Fibroblast of mammary gland (primary cell): ENCODE results near the gene CA10.
A peak's percentile ranks its signal among the peaks of the same experiment; 100 is the strongest.

Experiments used
- DNase-seq: peaks from one replicate; pipeline ENCODE4 v3.0.0-alpha.2; 2010; ENCODE audit warnings: low read depth
- H3K4me3 ChIP-seq: 2 replicates; pipeline ENCODE4 v1.5.1; 2011; ENCODE audit warnings: low read depth, mild to moderate bottlenecking, low read length, moderate library complexity; ENCODE audit not compliant: control insufficient read depth
- TF ChIP-seq, protein P1 (sequence below): conservative IDR thresholded peaks from 2 replicates; pipeline ENCODE4 v1.5.1; 2011; ENCODE audit warnings: low read depth, low read length, inconsistent platforms; ENCODE audit not compliant: control insufficient read depth, insufficient read depth

CA10 gene

DNA sequence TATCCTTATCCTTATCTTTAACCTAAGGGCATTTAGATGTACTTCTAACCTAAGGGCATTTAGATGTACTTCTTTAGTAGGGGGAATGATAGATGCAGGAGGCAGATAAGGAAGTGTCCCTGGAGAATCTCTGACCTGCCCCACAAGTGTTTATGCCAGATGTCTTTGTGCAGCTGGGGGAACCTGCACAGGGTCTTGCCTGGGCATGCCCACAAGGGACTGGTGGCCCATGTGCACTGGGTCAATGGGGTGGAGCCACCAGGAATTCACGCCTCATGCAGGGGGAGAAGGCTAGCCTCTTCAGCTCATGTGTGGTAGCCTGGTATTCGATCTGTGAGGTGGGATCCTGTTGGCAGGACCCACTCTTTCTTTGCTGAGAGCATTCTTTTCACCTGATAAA is 38.0 kb downstream of the CA10 start:
- TF ChIP-seq, protein P1, sequence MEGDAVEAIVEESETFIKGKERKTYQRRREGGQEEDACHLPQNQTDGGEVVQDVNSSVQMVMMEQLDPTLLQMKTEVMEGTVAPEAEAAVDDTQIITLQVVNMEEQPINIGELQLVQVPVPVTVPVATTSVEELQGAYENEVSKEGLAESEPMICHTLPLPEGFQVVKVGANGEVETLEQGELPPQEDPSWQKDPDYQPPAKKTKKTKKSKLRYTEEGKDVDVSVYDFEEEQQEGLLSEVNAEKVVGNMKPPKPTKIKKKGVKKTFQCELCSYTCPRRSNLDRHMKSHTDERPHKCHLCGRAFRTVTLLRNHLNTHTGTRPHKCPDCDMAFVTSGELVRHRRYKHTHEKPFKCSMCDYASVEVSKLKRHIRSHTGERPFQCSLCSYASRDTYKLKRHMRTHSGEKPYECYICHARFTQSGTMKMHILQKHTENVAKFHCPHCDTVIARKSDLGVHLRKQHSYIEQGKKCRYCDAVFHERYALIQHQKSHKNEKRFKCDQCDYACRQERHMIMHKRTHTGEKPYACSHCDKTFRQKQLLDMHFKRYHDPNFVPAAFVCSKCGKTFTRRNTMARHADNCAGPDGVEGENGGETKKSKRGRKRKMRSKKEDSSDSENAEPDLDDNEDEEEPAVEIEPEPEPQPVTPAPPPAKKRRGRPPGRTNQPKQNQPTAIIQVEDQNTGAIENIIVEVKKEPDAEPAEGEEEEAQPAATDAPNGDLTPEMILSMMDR, result no peak
- no peak overlapping the region for H3K4me3 ChIP-seq
- no peak for DNase-seq

DNA sequence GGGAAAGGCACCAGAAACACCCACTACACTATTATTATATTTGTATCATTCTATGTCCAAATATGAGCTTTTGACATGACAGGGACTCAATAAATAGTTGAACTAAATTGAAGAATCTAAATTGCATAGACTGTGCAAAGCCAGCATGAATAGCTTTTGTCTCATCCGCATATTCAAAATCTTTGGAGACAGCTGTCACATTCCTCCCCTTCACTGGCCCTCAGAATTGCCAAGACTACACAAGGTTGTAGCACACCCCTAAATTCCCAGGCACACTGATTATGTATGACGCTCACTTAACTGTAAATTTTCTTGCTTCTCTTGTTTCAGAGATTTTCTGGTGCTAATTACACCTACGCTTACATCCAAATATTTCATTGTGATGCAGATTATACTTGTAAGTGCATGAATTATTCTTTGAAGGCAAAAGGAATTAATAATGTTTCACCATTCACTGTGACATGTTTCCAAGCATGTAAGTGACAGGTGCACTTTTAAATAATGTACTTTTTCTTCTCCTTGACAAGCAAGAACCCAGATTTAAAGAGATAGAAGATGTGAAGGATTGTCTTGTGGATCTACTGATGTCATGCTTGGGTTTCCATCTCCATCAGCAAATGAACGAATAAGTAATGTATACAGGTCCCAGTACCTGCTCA is 47.5 kb downstream of the CA10 start:
- no peak overlapping the region for H3K4me3 ChIP-seq
- no peak for DNase-seq
- TF ChIP-seq, protein P1, result no peak

DNA sequence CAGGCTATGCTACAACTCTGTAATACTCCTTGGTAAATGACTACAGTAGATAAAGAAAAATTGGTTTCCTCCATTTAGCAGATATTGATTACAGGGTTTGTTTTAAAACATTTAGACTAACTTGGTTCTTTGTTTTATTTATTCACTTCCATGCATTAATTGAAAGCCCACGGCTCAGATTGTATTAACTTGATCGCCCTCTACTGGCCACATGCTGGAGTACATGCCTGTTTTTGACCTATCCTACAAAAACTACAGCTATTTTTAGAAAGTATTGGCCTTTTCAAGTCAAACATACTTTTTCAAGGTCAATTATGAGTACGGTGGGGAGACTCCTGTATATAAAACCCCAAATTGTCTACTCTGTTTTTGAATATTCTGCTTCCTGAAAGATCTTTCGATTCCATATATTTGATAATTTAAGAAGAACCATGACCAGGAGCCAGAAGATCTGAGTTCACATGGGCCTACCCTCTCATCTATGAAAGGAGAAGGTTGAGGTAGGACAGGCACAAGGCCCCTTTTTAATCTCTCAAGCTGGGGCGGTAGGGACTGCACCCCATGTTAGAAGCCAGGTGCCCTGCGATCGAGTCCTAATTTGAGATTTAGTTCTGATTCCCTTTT is 51.8 kb downstream of the CA10 start:
- TF ChIP-seq, protein P1, result peak; percentile 76
- H3K4me3 ChIP-seq, result no peak overlapping the region
- peak; percentile 46 for DNase-seq

DNA sequence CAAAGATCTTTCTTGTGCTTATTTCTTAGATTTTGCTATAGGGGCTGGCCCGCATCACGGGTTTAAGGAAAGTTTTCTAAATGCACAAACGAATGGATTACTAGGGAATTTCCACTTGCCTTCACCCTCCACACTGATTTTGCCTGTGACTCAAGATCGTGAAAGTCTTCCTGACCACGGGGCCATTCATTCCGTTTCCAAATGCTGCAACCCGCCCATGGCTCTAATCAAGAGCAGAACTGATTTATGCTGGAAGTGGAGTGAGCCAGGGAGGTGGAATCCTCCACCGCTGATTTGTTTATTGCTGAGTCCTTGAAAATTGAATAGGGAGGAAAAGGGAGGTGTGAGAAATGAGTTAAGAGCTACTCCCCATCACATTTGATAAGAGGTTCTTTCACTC is 52.4 kb downstream of the CA10 start:
- TF ChIP-seq, protein P1, result no peak
- no peak for DNase-seq
- H3K4me3 ChIP-seq, result no peak overlapping the region

DNA sequence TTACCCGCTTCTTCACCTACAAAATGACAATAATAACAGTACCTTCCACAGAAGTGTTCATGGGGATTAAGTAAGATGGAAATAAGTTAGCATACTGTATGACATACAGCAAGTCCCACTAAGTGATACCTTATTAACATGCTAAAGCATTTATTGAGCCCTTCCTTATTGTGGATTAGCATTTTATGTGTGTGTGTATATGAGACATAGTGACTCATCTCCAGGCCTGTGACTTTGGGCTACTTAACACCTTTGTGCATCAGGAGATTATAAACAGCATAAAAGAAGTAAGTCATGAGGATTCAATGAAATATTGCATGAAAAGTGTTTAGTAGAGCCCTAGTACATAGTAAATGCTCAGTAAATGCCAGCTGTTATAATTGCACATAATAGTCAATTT is 52.9 kb downstream of the CA10 start:
- peak; percentile 6 for DNase-seq
- no peak overlapping the region for H3K4me3 ChIP-seq
- TF ChIP-seq, protein P1, result no peak

DNA sequence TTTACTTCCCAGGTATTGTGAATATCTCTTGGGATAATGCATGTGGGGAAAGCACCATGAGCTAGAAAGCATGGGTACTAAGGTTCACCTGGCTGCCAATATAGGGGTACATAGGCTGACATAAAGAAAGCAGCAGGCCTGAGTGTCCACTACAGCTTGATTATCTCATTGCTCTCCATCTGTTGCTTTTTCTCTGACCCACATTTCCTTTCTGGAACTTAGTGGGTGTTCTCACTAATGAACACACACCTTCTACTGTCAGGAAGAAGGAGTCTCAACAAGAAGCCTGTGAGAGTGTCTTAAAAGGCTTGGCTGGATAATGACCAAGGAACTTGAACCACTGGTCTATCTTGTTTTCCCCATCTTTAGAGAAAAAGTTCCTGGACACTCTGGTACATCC is 62.5 kb downstream of the CA10 start:
- no peak for DNase-seq
- no peak overlapping the region for H3K4me3 ChIP-seq
- TF ChIP-seq, protein P1, result no peak

DNA sequence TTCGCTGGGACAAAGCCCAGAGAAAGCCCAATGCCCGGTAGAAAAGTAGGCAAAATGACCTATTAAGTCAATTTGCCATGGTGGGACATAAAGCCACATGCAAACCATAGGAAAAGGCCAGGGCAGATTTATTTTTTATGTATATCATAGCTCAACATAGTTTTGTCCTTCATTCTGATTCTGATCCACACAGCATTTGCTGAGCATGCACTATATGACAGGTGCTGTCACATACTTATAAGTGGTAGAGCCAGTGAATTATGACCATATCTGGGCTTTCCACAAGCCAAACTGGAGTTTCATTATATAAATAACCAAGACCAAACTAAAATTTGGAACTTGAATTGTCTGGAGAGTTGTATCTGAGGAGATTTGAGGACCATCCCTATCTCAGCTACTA is 74.3 kb downstream of the CA10 start:
- H3K4me3 ChIP-seq, result no peak overlapping the region
- TF ChIP-seq, protein P1, result no peak
- no peak for DNase-seq
